ENCODE data around the gene APBA2.

APBA2 gene

GRCh38 chr15:29107971-29108645 lies 222.3 kb downstream of the APBA2 start:
- H3K27ac Mint-ChIP-seq, result no peak overlapping the region
- no peaks in the 10 kb centered on the region for H3K4me1 Mint-ChIP-seq
- no peaks in the 10 kb centered on the region for H3K36me3 Mint-ChIP-seq
- CTCF ChIA-PET, result interaction anchor here (1.2 kb wide), 1 partner anchor 9 kb away, joined by 3 read pairs; no protein-coding TSS in a partner anchor
- no peak overlapping the region for H3K4me3 Mint-ChIP-seq
- H3K27me3 Mint-ChIP-seq, result no peaks in the 10 kb centered on the region
- DNase-seq, result no peak
- H3K9me3 Mint-ChIP-seq, result no peaks in the 10 kb centered on the region

- no peak for DNase-seq
- CTCF ChIA-PET, result interaction anchor here (0.8 kb wide), 1 partner anchor 8 kb away, joined by 3 read pairs; no protein-coding TSS in a partner anchor
- Mint-ChIP-seq H3K27me3 (peaks cover 7% of the 10 kb centered on the region), H3K9me3 (no peaks in the 10 kb centered on the region), H3K4me1 (peaks cover 4% of the 10 kb centered on the region), H3K36me3 (no peaks in the 10 kb centered on the region), H3K27ac (no peak overlapping the region), H3K4me3 (no peak overlapping the region)
Measured at GRCh38 chr15:29109762-29110161, 224.0 kb downstream of the APBA2 start.

GRCh38 chr15:29110176-29110575 lies 224.4 kb downstream of the APBA2 start:
- H3K4me1 Mint-ChIP-seq, result peaks cover 5% of the 10 kb centered on the region
- no peak overlapping the region for H3K27ac Mint-ChIP-seq
- H3K36me3 Mint-ChIP-seq, result no peaks in the 10 kb centered on the region
- DNase-seq, result no peak
- peaks cover 10% of the 10 kb centered on the region for H3K27me3 Mint-ChIP-seq
- CTCF ChIA-PET, result interaction anchor here (0.8 kb wide), 1 partner anchor 8 kb away, joined by 3 read pairs; no protein-coding TSS in a partner anchor
- H3K9me3 Mint-ChIP-seq, result no peaks in the 10 kb centered on the region
- no peak overlapping the region for H3K4me3 Mint-ChIP-seq

- Mint-ChIP-seq H3K27ac (no peak overlapping the region), H3K4me3 (no peak overlapping the region), H3K27me3 (peaks cover 16% of the 10 kb centered on the region), H3K36me3 (no peaks in the 10 kb centered on the region), H3K9me3 (no peaks in the 10 kb centered on the region), H3K4me1 (peaks cover 5% of the 10 kb centered on the region)
- CTCF ChIA-PET, result interaction anchor here (0.8 kb wide), 1 partner anchor 9 kb away, joined by 3 read pairs; no protein-coding TSS in a partner anchor
- DNase-seq, result no peak
Measured at GRCh38 chr15:29110733-29111132, 225.0 kb downstream of the APBA2 start.

- DNase-seq, result no peak
- Mint-ChIP-seq H3K27ac (no peak overlapping the region), H3K4me1 (peaks cover 5% of the 10 kb centered on the region), H3K4me3 (no peak overlapping the region), H3K27me3 (peaks cover 19% of the 10 kb centered on the region), H3K36me3 (no peaks in the 10 kb centered on the region), H3K9me3 (no peaks in the 10 kb centered on the region)
- CTCF ChIA-PET, result no interaction called here
Measured at GRCh38 chr15:29111705-29112281, 226.0 kb downstream of the APBA2 start.

- CTCF ChIA-PET, result no interaction called here
- H3K9me3 Mint-ChIP-seq, result no peaks in the 10 kb centered on the region
Measured at GRCh38 chr15:29113336-29114220, 227.8 kb downstream of the APBA2 start.

GRCh38 chr15:29114221-29115092 lies 228.7 kb downstream of the APBA2 start:
- CTCF ChIA-PET, result no interaction called here

More at GRCh38 chr15:29113336-29114220, 227.8 kb downstream of the APBA2 start:
- no peak for DNase-seq
- no peak overlapping the region for H3K27ac Mint-ChIP-seq
- peaks cover 19% of the 10 kb centered on the region for H3K27me3 Mint-ChIP-seq
- H3K4me1 Mint-ChIP-seq, result peaks cover 5% of the 10 kb centered on the region
- H3K4me3 Mint-ChIP-seq, result no peak overlapping the region
- H3K36me3 Mint-ChIP-seq, result no peaks in the 10 kb centered on the region

GRCh38 chr15:29115093-29115991 lies 229.6 kb downstream of the APBA2 start:
- no peaks in the 10 kb centered on the region for H3K36me3 Mint-ChIP-seq
- CTCF ChIA-PET, result interaction anchor here (0.8 kb wide), 1 partner anchor 32 kb away, joined by 3 read pairs; no protein-coding TSS in a partner anchor
- H3K27me3 Mint-ChIP-seq, result peaks cover 19% of the 10 kb centered on the region
- no peaks in the 10 kb centered on the region for H3K9me3 Mint-ChIP-seq
- H3K4me3 Mint-ChIP-seq, result no peak overlapping the region
- H3K27ac Mint-ChIP-seq, result no peak overlapping the region
- H3K4me1 Mint-ChIP-seq, result peaks cover 5% of the 10 kb centered on the region
- DNase-seq, result no peak

More at GRCh38 chr15:29114221-29115092, 228.7 kb downstream of the APBA2 start:
- no peak for DNase-seq
- Mint-ChIP-seq H3K27me3 (peaks cover 19% of the 10 kb centered on the region), H3K9me3 (no peaks in the 10 kb centered on the region), H3K4me1 (peaks cover 5% of the 10 kb centered on the region), H3K4me3 (no peak overlapping the region), H3K27ac (no peak overlapping the region), H3K36me3 (no peaks in the 10 kb centered on the region)

GRCh38 chr15:29116970-29117700 lies 231.4 kb downstream of the APBA2 start:
- Mint-ChIP-seq H3K4me3 (no peak overlapping the region), H3K9me3 (no peaks in the 10 kb centered on the region), H3K27me3 (peaks cover 19% of the 10 kb centered on the region), H3K4me1 (peaks cover 5% of the 10 kb centered on the region), H3K27ac (no peak overlapping the region), H3K36me3 (no peaks in the 10 kb centered on the region)
- CTCF ChIA-PET, result interaction anchor here (0.7 kb wide), 1 partner anchor 1273 kb away, joined by 3 read pairs; no protein-coding TSS in a partner anchor
- DNase-seq, result no peak

- Mint-ChIP-seq H3K9me3 (no peaks in the 10 kb centered on the region), H3K27ac (no peak overlapping the region), H3K27me3 (peaks cover 19% of the 10 kb centered on the region), H3K36me3 (no peaks in the 10 kb centered on the region), H3K4me1 (peaks cover 5% of the 10 kb centered on the region), H3K4me3 (no peak overlapping the region)
- CTCF ChIA-PET, result no interaction called here
- no peak for DNase-seq
Measured at GRCh38 chr15:29117778-29118177, 232.0 kb downstream of the APBA2 start.

GRCh38 chr15:29119847-29120246 lies 234.1 kb downstream of the APBA2 start:
- H3K4me1 Mint-ChIP-seq, result peaks cover under 1% of the 10 kb centered on the region
- H3K4me3 Mint-ChIP-seq, result no peak overlapping the region
- no peaks in the 10 kb centered on the region for H3K36me3 Mint-ChIP-seq
- H3K27me3 Mint-ChIP-seq, result peaks cover 11% of the 10 kb centered on the region
- no peak for DNase-seq
- no peak overlapping the region for H3K27ac Mint-ChIP-seq
- H3K9me3 Mint-ChIP-seq, result no peaks in the 10 kb centered on the region
- CTCF ChIA-PET, result no interaction called here

GRCh38 chr15:29120593-29121368 lies 235.0 kb downstream of the APBA2 start:
- no peak overlapping the region for H3K27ac Mint-ChIP-seq
- H3K27me3 Mint-ChIP-seq, result peaks cover 3% of the 10 kb centered on the region
- no peaks in the 10 kb centered on the region for H3K9me3 Mint-ChIP-seq
- no peaks in the 10 kb centered on the region for H3K36me3 Mint-ChIP-seq
- H3K4me3 Mint-ChIP-seq, result no peak overlapping the region
- CTCF ChIA-PET, result no interaction called here
- no peaks in the 10 kb centered on the region for H3K4me1 Mint-ChIP-seq
- DNase-seq, result no peak
